HG02884 (cell line): ENCODE measurements around the gene TBXA2R.
"Not testable (repeated sequence)": the region's sequence is repeated elsewhere in the genome, so short reads cannot be mapped to it uniquely, and the experiment has no call there.

Experiments used
- ATAC-seq: cut with Tn5 transposase; IDR thresholded peaks from one replicate; pipeline ENCODE4 v1.9.1; 2021; ENCODE audit warnings: mild to moderate bottlenecking, moderate library complexity; ENCODE audit not compliant: unreplicated experiment

Gene TBXA2R

DNA sequence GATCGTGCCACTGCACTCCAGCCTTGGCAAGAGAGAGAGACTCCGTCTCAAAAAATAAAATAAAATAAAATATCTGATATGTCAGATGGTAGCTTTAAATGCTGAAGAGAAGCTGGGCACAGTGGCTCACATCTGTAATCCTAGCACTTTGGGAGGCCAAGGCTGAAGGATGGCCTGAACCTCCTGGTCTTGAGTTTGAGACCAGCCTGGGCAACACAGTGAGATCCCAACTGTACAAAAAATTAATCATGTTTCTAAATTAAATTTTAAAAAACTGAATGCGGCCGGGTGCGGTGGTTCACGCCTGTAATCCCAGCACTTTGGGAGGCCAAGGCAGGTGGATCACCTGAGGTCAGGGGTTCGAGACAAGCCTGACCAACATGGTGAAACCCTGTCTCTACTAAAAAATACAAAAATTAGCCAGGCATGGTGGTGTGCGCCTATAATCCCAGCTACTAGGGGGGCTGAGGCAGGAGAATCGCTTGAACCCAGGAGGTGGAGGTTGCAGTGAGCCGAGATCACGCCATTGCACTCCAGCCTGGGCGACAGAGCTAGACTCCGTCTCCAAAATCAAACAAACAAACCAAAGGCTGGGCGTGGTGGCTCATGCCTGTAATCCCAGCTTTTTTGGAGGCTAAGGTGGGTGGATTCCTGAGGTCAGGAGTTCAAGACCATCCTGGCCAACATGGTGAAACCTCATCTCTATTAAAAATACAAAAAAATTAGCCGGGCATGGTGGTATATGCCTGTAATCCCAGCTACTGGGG lies 22.5 kb downstream of the TBXA2R start:
- not testable (repeated sequence) for ATAC-seq

DNA sequence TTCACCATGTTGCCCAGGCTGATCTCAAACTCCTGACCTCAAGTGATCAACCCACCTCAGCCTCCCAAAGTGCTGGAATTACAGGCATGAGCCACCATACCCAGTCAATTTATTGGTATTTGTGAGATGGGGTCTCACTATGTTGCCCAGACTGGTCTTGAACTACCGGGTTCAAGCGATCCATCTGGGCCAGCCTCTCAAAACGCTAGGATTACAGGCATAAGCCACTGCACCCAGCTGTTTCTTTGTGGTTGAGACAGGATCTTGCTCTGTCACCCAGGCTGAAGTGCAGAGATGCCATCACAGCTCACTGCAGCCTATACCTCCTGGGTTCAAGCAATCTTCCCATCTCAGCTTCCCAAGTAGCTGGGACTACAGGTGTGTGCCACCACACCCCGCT lies 24.9 kb downstream of the TBXA2R start:
- not testable (repeated sequence) for ATAC-seq

- no peak for ATAC-seq
These were observed 26.3 kb downstream of the TBXA2R start for GRCh38 chr19:3580156-3580934.

- ATAC-seq, result no peak
These were observed 28.3 kb downstream of the TBXA2R start for GRCh38 chr19:3578390-3578789.

- ATAC-seq, result no peak
These were observed 28.8 kb downstream of the TBXA2R start for GRCh38 chr19:3577723-3578344.

GRCh38 chr19:3576696-3577443 lies 29.8 kb downstream of the TBXA2R start:
- ATAC-seq, result no peak

GRCh38 chr19:3575949-3576673 lies 30.6 kb downstream of the TBXA2R start:
- no peak for ATAC-seq

DNA sequence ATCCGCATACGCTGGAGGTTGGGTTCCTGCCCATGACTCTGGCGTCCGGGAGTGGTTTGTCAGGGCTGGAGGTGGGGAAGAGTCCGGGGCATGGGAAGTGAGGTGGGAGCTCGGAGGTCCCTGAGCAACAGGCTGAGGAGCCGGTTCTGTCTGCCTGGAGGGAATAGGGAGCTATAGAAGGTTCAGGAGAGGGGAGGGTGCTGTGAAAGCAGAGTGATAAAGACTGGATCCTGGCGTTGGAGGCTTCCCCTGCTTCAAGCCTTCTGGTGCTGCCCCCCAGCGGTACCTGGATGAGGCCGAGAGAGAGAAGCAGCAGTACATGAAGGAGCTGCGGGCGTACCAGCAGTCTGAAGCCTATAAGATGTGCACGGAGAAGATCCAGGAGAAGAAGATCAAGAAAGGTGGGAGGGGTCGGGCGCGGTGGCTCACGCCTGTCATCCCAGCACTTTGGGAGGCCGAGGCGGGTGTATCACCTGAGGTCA lies 31.4 kb downstream of the TBXA2R start:
- no peak for ATAC-seq

DNA sequence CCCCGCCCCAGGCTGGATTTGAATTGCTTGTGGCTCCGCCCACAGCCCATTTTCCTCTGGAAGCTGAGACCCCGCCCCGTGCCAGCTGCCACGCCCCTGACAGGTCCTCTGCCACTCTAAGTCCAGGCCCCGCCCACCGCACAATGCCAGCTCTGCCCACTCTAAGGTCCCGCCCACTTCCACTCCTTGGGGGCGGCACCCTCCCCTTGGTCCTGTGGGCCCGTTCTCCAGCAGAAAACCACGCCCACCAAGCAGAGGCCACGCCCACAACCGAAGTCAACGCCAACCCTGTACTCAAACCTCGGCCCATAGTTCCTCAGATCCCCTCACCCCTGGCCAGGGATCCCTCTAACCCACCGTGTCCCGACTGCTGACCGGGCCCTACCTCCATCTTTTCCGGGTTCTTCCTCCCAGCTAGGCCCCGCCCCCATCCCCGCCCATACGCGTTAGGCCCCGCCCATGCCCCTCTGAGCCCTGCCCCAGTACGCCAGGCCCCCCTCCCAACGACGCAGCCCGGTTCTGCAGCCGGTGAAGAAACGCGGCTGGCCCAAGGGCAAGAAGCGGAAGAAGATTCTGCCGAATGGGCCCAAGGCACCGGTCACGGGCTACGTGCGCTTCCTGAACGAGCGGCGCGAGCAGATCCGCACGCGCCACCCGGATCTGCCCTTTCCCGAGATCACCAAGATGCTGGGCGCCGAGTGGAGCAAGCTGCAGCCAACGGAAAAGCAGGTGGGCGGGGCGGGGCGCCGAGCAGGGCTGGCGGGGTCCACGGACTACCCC lies 32.6 kb downstream of the TBXA2R start:
- ATAC-seq, result no peak

- peak; percentile 6 for ATAC-seq
These were observed 33.4 kb downstream of the TBXA2R start for GRCh38 chr19:3573162-3573857.

GRCh38 chr19:3572855-3573161 lies 33.9 kb downstream of the TBXA2R start, which contains the start of gene HMG20B:
Gene HMG20B, plus strand, starts transcription at chr19:3572944. Its CDS starts 366 bp downstream, at chr19:3573310.
- no peak for ATAC-seq

GRCh38 chr19:3572132-3572854 lies 34.4 kb downstream of the TBXA2R start:
- ATAC-seq, result peak; percentile 81

DNA sequence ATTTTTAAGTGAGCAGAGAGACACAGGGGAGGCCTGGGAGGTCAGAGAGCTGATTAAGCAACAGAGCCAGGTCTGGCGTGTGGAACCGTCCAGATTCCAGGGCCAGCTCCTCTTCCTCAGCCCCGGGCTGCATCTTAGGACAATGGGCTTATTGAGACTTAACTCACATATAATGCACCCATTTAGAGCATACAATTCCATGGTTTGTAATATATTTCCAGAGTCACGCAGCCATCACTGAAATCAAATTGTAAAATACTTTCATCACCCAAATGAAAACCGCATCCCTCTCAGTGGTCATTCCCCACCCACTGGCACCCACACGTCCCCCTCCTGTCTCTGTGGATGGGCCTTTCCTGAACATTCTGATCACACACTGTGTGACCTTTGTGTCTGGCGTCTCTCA lies 36.1 kb downstream of the TBXA2R start:
- ATAC-seq, result no peak

DNA sequence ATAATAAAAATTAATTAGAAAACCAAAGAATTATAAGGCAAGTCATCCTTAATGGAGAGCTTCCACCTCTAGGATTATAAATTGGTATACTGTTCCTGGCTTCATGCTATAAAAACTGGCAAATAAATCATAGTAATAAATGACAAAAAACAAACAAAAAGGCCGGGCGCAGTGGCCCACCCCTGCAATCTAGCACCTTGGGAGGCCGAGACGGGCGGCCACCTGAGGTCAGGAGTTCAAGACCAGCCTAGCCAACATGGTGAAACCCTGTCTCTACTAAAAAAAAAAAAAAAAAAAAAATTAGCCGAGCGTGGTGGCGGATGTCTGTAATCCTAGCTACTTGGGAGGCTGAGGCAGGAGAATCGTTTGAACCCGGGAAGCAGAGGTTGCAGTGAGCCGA lies 36.6 kb downstream of the TBXA2R start:
- not testable (repeated sequence) for ATAC-seq

DNA sequence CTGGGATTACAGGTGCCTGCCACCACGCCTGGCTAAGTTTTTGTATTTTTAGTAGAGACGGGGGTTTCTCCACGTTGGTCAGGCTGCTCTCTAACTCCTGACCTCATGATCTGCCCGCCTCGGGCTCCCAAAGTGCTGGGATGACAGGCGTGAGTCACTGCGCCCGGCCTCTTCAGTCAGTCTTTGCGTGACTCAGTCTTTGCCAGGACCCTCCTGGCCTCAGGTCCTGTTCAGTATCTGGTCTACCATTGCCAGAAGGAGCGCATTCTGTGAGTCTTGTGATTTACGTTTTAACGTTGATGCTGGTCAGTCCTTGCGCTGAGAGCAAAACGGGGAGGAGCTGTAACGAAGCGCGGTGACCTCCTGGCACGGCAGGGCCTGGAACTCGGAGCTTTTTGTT lies 41.5 kb downstream of the TBXA2R start:
- no peak for ATAC-seq

GRCh38 chr19:3563709-3564524 lies 42.8 kb downstream of the TBXA2R start:
- ATAC-seq, result no peak

DNA sequence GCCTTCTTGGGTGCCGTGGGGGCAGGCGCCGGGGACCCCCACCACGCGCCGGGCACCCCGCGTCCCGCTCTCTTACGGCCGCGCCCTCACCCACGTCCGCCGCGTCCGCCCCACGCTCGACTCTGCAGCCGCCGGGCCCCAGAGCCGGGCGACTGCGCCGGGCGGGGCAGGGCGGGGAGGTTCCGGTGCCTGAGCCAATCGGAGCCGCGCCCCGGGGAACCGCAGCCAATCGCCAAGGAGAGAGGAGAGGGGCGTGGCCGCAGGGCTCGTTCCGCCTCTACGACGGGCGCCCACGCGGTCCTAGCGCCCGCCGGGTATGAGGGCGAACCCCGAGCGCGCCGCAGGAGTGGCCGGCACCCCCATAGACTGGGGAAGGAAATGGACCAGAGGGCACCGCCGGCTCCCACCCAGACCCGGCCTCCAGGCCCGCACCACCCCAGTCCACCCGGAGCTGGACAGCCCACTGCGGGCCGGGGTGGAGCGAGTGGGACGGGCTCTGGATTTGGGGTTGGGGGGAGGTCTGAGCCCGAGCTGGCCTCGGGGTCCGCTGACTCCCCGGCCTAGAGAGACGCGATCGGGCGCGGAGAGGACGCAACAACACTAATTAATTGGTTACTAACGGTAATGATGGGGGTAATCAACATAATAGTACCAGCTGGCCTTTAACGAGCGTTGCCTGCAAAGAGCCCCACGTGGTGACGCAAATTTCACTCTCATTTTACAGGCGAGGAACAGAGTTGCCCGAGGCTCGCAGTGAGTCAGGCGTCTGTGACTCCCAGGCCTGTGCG lies 49.0 kb downstream of the TBXA2R start, which contains the start of gene MFSD12:
MFSD12 (minus strand) TSS at position 126 of the 788 bp plus-strand sequence. CDS start 183 bp downstream, outside the sequence.
- ATAC-seq, result peak; percentile 60
